Muscle of back (tissue), 10 donors: Measurements from ENCODE around the gene NDUFV3. TPM values are rescaled to one million over a fixed set of nuclear protein-coding genes. Genes with fewer than 3 reads are reported as not detected.

Experiments
- polyA plus RNA-seq, 10 donors: library from polyadenylated mRNA; unstranded; fragments of 120-200 nt; gene quantifications; one replicate each; pipeline ENCODE4 v1.2.1, GENCODE V29; 2013; ENCODE audit not compliant: insufficient read length in 10 of 10

Gene NDUFV3
- polyA plus RNA-seq, 10 donors, result 22.1 to 38.2 (median 32.4) TPM

Other genes with a start within 250 kb of the NDUFV3 start
- gene PDE9A, start 239.7 kb upstream of the NDUFV3 start, polyA plus RNA-seq, result 10 to 100 TPM in 2 of 10 donors, 1 to 10 TPM in 8; 6.7 to 10.7 (median 8.5) TPM
- 10 to 100 TPM in 1 of 10 donors, 1 to 10 TPM in 9; 5.2 to 10.4 (median 8.4) TPM for gene WDR4, start 13.8 kb upstream of the NDUFV3 start, polyA plus RNA-seq
- 1 to 10 TPM in 3 of 10 donors, under 1 TPM in 7; 0.23 to 1.6 (median 0.60) TPM for gene ERVH48-1, start 32.3 kb downstream of the NDUFV3 start, polyA plus RNA-seq
- gene PKNOX1, start 81.3 kb downstream of the NDUFV3 start, polyA plus RNA-seq, result 10 to 100 TPM; 14.3 to 19.9 (median 17.0) TPM
- 10 to 100 TPM in 1 of 10 donors, 1 to 10 TPM in 9; 2.9 to 10.2 (median 6.0) TPM for gene CBS, start 182.5 kb downstream of the NDUFV3 start, polyA plus RNA-seq
- 10 to 100 TPM in 9 of 10 donors, 1 to 10 TPM in 1; 8.6 to 45.0 (median 23.5) TPM for gene U2AF1, start 214.3 kb downstream of the NDUFV3 start, polyA plus RNA-seq